DND-41 (cell line): Measurements from ENCODE around the gene E2F4.

Experiments used
- ATAC-seq: fragments of 200-7000 bp; cut with Tn5 transposase; 3 replicates; pipeline ENCODE4 v1.9.1; 2021; ENCODE audit warnings: low read depth; ENCODE audit not compliant: insufficient read depth
- DNase-seq: peaks from one replicate; pipeline ENCODE4 v3.0.0-alpha.2; 2020
- H2AFZ ChIP-seq: 2 replicates; pipeline ENCODE4 v1.6.0; 2012; ENCODE audit warnings: low read depth, low read length
- H3K27ac ChIP-seq: 2 replicates; pipeline ENCODE4 v1.5.1; 2012; ENCODE audit warnings: low read length, inconsistent platforms
- H3K27me3 ChIP-seq: fragments of 200-600 bp; sonication (generic); 2 replicates; pipeline ENCODE4 v1.6.0; 2012; ENCODE audit warnings: low read length, mild to moderate bottlenecking, inconsistent platforms; ENCODE audit not compliant: insufficient read depth, poor library complexity
- H3K36me3 ChIP-seq: 2 replicates; pipeline ENCODE4 v1.5.1; 2012; ENCODE audit warnings: low read length, inconsistent platforms; ENCODE audit not compliant: insufficient read depth
- H3K4me1 ChIP-seq: 2 replicates; pipeline ENCODE4 v1.5.1; 2012; ENCODE audit warnings: mild to moderate bottlenecking, low read length; ENCODE audit not compliant: insufficient read depth
- H3K4me2 ChIP-seq: 2 replicates; pipeline ENCODE4 v1.6.0; 2012; ENCODE audit warnings: mild to moderate bottlenecking, moderate library complexity, low read length, inconsistent platforms; ENCODE audit not compliant: insufficient read depth
- H3K4me3 ChIP-seq, 2 experiments: fragments of 200-600 bp in 1 of 2; shearing (Covaris generic) in 1 of 2; 2 replicates each; pipeline ENCODE4 v1.5.1; 2012 to 2016; ENCODE audit warnings: inconsistent platforms in 2 of 2, low read length in 2 of 2, mild to moderate bottlenecking in 2 of 2, low read depth in 1 of 2, moderate library complexity in 1 of 2
- H3K79me2 ChIP-seq: 2 replicates; pipeline ENCODE4 v1.6.0; 2012; ENCODE audit warnings: low read length, inconsistent platforms; ENCODE audit not compliant: insufficient read depth
- H3K9ac ChIP-seq: 2 replicates; pipeline ENCODE4 v1.6.0; 2012; ENCODE audit warnings: low read depth, mild to moderate bottlenecking, inconsistent platforms, low read length, moderate library complexity
- H3K9me3 ChIP-seq: 2 replicates; pipeline ENCODE4 v1.5.1; 2012; ENCODE audit warnings: low read length, moderate library complexity, mild to moderate bottlenecking, inconsistent platforms; ENCODE audit not compliant: insufficient read depth, severe bottlenecking
- H4K20me1 ChIP-seq: 2 replicates; pipeline ENCODE4 v1.6.0; 2012; ENCODE audit warnings: low read length; ENCODE audit not compliant: insufficient read depth
- CTCF ChIP-seq: IDR thresholded peaks from 2 replicates; pipeline ENCODE4 v1.5.1; 2012; ENCODE audit warnings: borderline replicate concordance, low read length, moderate library complexity, mild to moderate bottlenecking; ENCODE audit not compliant: poor library complexity, severe bottlenecking; ENCODE audit errors: extremely low read depth
- EZH2 ChIP-seq: IDR thresholded peaks from 3 replicates; pipeline ENCODE4 v1.6.1; 2012; ENCODE audit warnings: borderline replicate concordance, low read depth, mild to moderate bottlenecking, moderate library complexity, low read length, inconsistent platforms; ENCODE audit not compliant: severe bottlenecking

E2F4 gene

GRCh38 chr16:67211674-67212073, 19.7 kb downstream of the E2F4 start:
- H3K4me2 ChIP-seq: no peak overlapping the region
- no peak for ATAC-seq
- H3K27ac ChIP-seq: no peak overlapping the region
- H3K4me1 ChIP-seq: no peaks in the 10 kb centered on the region
- H3K9ac ChIP-seq: no peak overlapping the region
- no peak for DNase-seq
- H3K4me3 ChIP-seq: no peak overlapping the region
- no peak for TF ChIP-seq EZH2
- TF ChIP-seq CTCF: no peak
- H3K9me3 ChIP-seq: no peaks in the 10 kb centered on the region
- no peaks in the 10 kb centered on the region; the same call in 1 of the 2 replicates for H3K36me3 ChIP-seq
- no peak overlapping the region for H2AFZ ChIP-seq
- no peaks in the 10 kb centered on the region for H4K20me1 ChIP-seq
- no peaks in the 10 kb centered on the region for H3K79me2 ChIP-seq
- no peaks in the 10 kb centered on the region for H3K27me3 ChIP-seq

GRCh38 chr16:67212766-67213165, 20.8 kb downstream of the E2F4 start:
- H3K4me2 ChIP-seq: no peak overlapping the region
- H2AFZ ChIP-seq: no peak overlapping the region
- DNase-seq (no peak), ATAC-seq (no peak)
- H3K27ac ChIP-seq: no peak overlapping the region
- H3K4me3 ChIP-seq: no peak overlapping the region
- no peaks in the 10 kb centered on the region; the same call in 1 of the 2 replicates for H3K36me3 ChIP-seq
- no peak overlapping the region for H3K9ac ChIP-seq
- H3K9me3 ChIP-seq: no peaks in the 10 kb centered on the region
- no peaks in the 10 kb centered on the region for H3K4me1 ChIP-seq
- no peaks in the 10 kb centered on the region for H4K20me1 ChIP-seq
- no peaks in the 10 kb centered on the region for H3K79me2 ChIP-seq
- TF ChIP-seq CTCF: no peak
- TF ChIP-seq EZH2: no peak
- no peaks in the 10 kb centered on the region for H3K27me3 ChIP-seq

GRCh38 chr16:67213197-67214019, 21.5 kb downstream of the E2F4 start:
- H2AFZ ChIP-seq: no peak overlapping the region
- no peaks in the 10 kb centered on the region for H3K9me3 ChIP-seq

More at GRCh38 chr16:67213197-67214019, 21.5 kb downstream of the E2F4 start:
- Histone ChIP-seq H3K4me2 (no peak overlapping the region), H3K27me3 (no peaks in the 10 kb centered on the region), H3K36me3 (no peaks in the 10 kb centered on the region; the same call in 1 of the 2 replicates), H3K27ac (no peak overlapping the region), H3K9ac (no peak overlapping the region), H3K4me3 (no peak overlapping the region), H4K20me1 (no peaks in the 10 kb centered on the region), H3K79me2 (no peaks in the 10 kb centered on the region), H3K4me1 (no peaks in the 10 kb centered on the region)
- TF ChIP-seq EZH2 (no peak), CTCF (no peak)
- no peak for ATAC-seq
- no peak for DNase-seq
